HG03469 (cell line): Measurements from ENCODE around the gene ROGDI.

ENCODE experiments used
- ATAC-seq: cut with Tn5 transposase; IDR thresholded peaks from one replicate; pipeline ENCODE4 v1.9.1; 2021; ENCODE audit warnings: mild to moderate bottlenecking, moderate library complexity, moderate number of reproducible peaks; ENCODE audit not compliant: unreplicated experiment

The ROGDI gene

GRCh38 chr16:4814542-4815173 is 12.2 kb upstream of the ROGDI start:
- ATAC-seq: no peak

GRCh38 chr16:4814046-4814445 is 11.6 kb upstream of the ROGDI start:
- ATAC-seq: no peak

- no peak for ATAC-seq
These were observed 11.0 kb upstream of the ROGDI start for GRCh38 chr16:4813251-4814003.

GRCh38 chr16:4811773-4812172 is 9.3 kb upstream of the ROGDI start:
- no peak for ATAC-seq

- ATAC-seq: no peak
These were observed 8.8 kb upstream of the ROGDI start for GRCh38 chr16:4811242-4811641.

- ATAC-seq: no peak
These were observed 3.8 kb upstream of the ROGDI start for GRCh38 chr16:4806280-4806679.

GRCh38 chr16:4805231-4805630 is 2.8 kb upstream of the ROGDI start:
- ATAC-seq: no peak

GRCh38 chr16:4803898-4804762 is 1.7 kb upstream of the ROGDI start:
- no peak for ATAC-seq

- ATAC-seq: no peak
These were observed 990 bp upstream of the ROGDI start for GRCh38 chr16:4803401-4803844.

GRCh38 chr16:4802659-4803287 is 340 bp upstream of the ROGDI start:
- peak; percentile 89 for ATAC-seq

- no peak for ATAC-seq
These were observed 1.1 kb downstream of the ROGDI start for GRCh38 chr16:4801051-4801961.

GRCh38 chr16:4800290-4801041 is 2.0 kb downstream of the ROGDI start:
- ATAC-seq: no peak

- ATAC-seq: no peak
These were observed 3.1 kb downstream of the ROGDI start for GRCh38 chr16:4799171-4799855.

GRCh38 chr16:4798456-4798855 is 4.0 kb downstream of the ROGDI start:
- no peak for ATAC-seq

GRCh38 chr16:4797805-4798252 is 4.6 kb downstream of the ROGDI start:
- no peak for ATAC-seq

GRCh38 chr16:4796982-4797804 is 5.2 kb downstream of the ROGDI start:
- ATAC-seq: no peak

GRCh38 chr16:4795828-4796572 is 6.4 kb downstream of the ROGDI start:
- no peak for ATAC-seq
